ENCODE measurements around the gene ITIH1.

ITIH1 gene

GRCh38 chr3:52731590-52731989 is 45.8 kb upstream of the ITIH1 start:
- Histone ChIP-seq H3K79me2 (ENCODE audit: control insufficient read depth, low read length) (no peaks in the 10 kb centered on the region), H3K9me3 (ENCODE audit: control insufficient read depth, insufficient read depth, low read length) (no peaks in the 10 kb centered on the region), H3K4me2 (ENCODE audit: low read length) (no peak overlapping the region), H3K9me2 (replicated peaks; ENCODE audit: control insufficient read depth, low read length) (no peaks in the 10 kb centered on the region), H4K20me1 (ENCODE audit: control insufficient read depth, insufficient read depth, low read depth, low read length) (no peaks in the 10 kb centered on the region), H3K4me1 (ENCODE audit: control insufficient read depth, low read length) (no peaks in the 10 kb centered on the region), H3F3A (ENCODE audit: control insufficient read depth, insufficient read depth) (0 out of 2 replicates have a peak, but pooled peaks cover 2% of the 10 kb centered on the region), H3K4me3 (ENCODE audit: low read length) (no peak overlapping the region), H3K27me3 (ENCODE audit: control insufficient read depth, low read length) (no peaks in the 10 kb centered on the region), H3K36me3 (ENCODE audit: control insufficient read depth, low read length) (peaks cover 39% of the 10 kb centered on the region), H3K27ac (ENCODE audit: low read depth, low read length) (no peak overlapping the region)
- TF ChIP-seq EZH2phosphoT487 (IDR thresholded peaks at IDR 0.05; ENCODE audit: borderline replicate concordance, low read length) (no peak), CTCF (IDR thresholded peaks at IDR 0.05; ENCODE audit: low read depth, low read length, poor library complexity, severe bottlenecking) (no peak)

- H3K79me2 ChIP-seq (ENCODE audit: control insufficient read depth, low read length) = no peaks in the 10 kb centered on the region
- H3K27ac ChIP-seq (ENCODE audit: low read depth, low read length) = no peak overlapping the region
- no peak overlapping the region for H3K4me3 ChIP-seq (ENCODE audit: low read length)
- H3K9me3 ChIP-seq (ENCODE audit: control insufficient read depth, insufficient read depth, low read length) = no peaks in the 10 kb centered on the region
- H3K4me1 ChIP-seq (ENCODE audit: control insufficient read depth, low read length) = no peaks in the 10 kb centered on the region
- no peak overlapping the region for H3K4me2 ChIP-seq (ENCODE audit: low read length)
- no peaks in the 10 kb centered on the region for H3K27me3 ChIP-seq (ENCODE audit: control insufficient read depth, low read length)
- peaks cover 43% of the 10 kb centered on the region for H3K36me3 ChIP-seq (ENCODE audit: control insufficient read depth, low read length)
- TF ChIP-seq EZH2phosphoT487 (IDR thresholded peaks at IDR 0.05; ENCODE audit: borderline replicate concordance, low read length) (no peak), CTCF (IDR thresholded peaks at IDR 0.05; ENCODE audit: low read depth, low read length, poor library complexity, severe bottlenecking) (no peak)
- H3K9me2 ChIP-seq (replicated peaks; ENCODE audit: control insufficient read depth, low read length) = no peaks in the 10 kb centered on the region
- 0 out of 2 replicates have a peak, but pooled peaks cover 2% of the 10 kb centered on the region for H3F3A ChIP-seq (ENCODE audit: control insufficient read depth, insufficient read depth)
- no peaks in the 10 kb centered on the region for H4K20me1 ChIP-seq (ENCODE audit: control insufficient read depth, insufficient read depth, low read depth, low read length)
These were observed 44.0 kb upstream of the ITIH1 start for GRCh38 chr3:52733256-52733891.

GRCh38 chr3:52739730-52740129 is 37.7 kb upstream of the ITIH1 start:
- H3K79me2 ChIP-seq (ENCODE audit: control insufficient read depth, low read length) = no peaks in the 10 kb centered on the region
- H3K27me3 ChIP-seq (ENCODE audit: control insufficient read depth, low read length) = no peaks in the 10 kb centered on the region
- H3F3A ChIP-seq (ENCODE audit: control insufficient read depth, insufficient read depth) = 0 out of 2 replicates have a peak, but pooled peaks cover 2% of the 10 kb centered on the region
- no peak overlapping the region for H3K4me3 ChIP-seq (ENCODE audit: low read length)
- no peaks in the 10 kb centered on the region for H3K9me2 ChIP-seq (replicated peaks; ENCODE audit: control insufficient read depth, low read length)
- H3K9me3 ChIP-seq (ENCODE audit: control insufficient read depth, insufficient read depth, low read length) = no peaks in the 10 kb centered on the region
- H3K4me1 ChIP-seq (ENCODE audit: control insufficient read depth, low read length) = no peaks in the 10 kb centered on the region
- TF ChIP-seq CTCF (IDR thresholded peaks at IDR 0.05; ENCODE audit: low read depth, low read length, poor library complexity, severe bottlenecking) = no peak
- TF ChIP-seq EZH2phosphoT487 (IDR thresholded peaks at IDR 0.05; ENCODE audit: borderline replicate concordance, low read length) = no peak
- H4K20me1 ChIP-seq (ENCODE audit: control insufficient read depth, insufficient read depth, low read depth, low read length) = no peaks in the 10 kb centered on the region
- peaks cover 65% of the 10 kb centered on the region for H3K36me3 ChIP-seq (ENCODE audit: control insufficient read depth, low read length)
- H3K4me2 ChIP-seq (ENCODE audit: low read length) = no peak overlapping the region
- H3K27ac ChIP-seq (ENCODE audit: low read depth, low read length) = no peak overlapping the region

All from DOHH2 (cell line).